Neural cell (in vitro differentiated cells): ENCODE results near the gene INTS6.

ENCODE experiments used
- EP300 ChIP-seq: fragments of 450-650 bp; conservative IDR thresholded peaks from 2 replicates; pipeline ENCODE4 v1.6.1; 2014; ENCODE audit warnings: antibody characterized with exemption, mild to moderate bottlenecking, moderate library complexity; ENCODE audit not compliant: poor library complexity, severe bottlenecking
- EZH2 ChIP-seq: fragments of 200-600, 300-800 bp; shearing (Covaris generic), sonication (generic); IDR thresholded peaks from 2 replicates; pipeline ENCODE4 v1.6.1; 2014; ENCODE audit warnings: antibody characterized with exemption, low read length, borderline replicate concordance, mild to moderate bottlenecking; ENCODE audit not compliant: insufficient read depth, poor library complexity, severe bottlenecking
- POLR2AphosphoS5 ChIP-seq: IDR thresholded peaks from 2 replicates; pipeline ENCODE4 v1.6.1; 2012
- RAD21 ChIP-seq: fragments of 450-650 bp; conservative IDR thresholded peaks from 2 replicates; pipeline ENCODE4 v1.6.1; 2014; ENCODE audit warnings: antibody characterized with exemption, mild to moderate bottlenecking, moderate library complexity
- TAF1 ChIP-seq: IDR thresholded peaks from 2 replicates; pipeline ENCODE4 v1.6.1; 2012; ENCODE audit warnings: low read depth
- TF ChIP-seq, protein P1 (sequence below): fragments of 450-650 bp; IDR thresholded peaks from 2 replicates; pipeline ENCODE4 v1.5.1; 2014; ENCODE audit warnings: antibody characterized with exemption, mild to moderate bottlenecking, moderate library complexity; ENCODE audit not compliant: poor library complexity, severe bottlenecking

DNA sequence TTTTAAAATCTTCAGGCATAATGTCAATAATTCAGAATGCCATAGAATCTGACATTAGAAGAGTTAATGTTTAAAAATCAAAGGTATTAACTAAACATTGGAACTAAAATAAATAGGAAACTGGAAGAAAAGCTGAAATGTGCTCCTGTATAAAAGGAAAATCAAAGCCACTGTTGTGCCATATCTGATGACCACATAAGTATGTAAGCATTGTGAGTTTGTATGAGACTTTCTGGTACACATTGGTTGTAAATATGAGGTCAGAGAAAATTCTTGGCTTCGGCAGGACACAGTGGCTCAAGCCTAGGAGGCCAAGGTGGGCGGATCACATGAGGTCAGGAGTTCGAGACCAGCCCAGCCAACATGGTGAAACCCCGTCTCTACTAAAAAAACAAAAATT is 48.3 kb upstream of the INTS6 start:
- TF ChIP-seq, protein P1, sequence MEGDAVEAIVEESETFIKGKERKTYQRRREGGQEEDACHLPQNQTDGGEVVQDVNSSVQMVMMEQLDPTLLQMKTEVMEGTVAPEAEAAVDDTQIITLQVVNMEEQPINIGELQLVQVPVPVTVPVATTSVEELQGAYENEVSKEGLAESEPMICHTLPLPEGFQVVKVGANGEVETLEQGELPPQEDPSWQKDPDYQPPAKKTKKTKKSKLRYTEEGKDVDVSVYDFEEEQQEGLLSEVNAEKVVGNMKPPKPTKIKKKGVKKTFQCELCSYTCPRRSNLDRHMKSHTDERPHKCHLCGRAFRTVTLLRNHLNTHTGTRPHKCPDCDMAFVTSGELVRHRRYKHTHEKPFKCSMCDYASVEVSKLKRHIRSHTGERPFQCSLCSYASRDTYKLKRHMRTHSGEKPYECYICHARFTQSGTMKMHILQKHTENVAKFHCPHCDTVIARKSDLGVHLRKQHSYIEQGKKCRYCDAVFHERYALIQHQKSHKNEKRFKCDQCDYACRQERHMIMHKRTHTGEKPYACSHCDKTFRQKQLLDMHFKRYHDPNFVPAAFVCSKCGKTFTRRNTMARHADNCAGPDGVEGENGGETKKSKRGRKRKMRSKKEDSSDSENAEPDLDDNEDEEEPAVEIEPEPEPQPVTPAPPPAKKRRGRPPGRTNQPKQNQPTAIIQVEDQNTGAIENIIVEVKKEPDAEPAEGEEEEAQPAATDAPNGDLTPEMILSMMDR, result no peak
- TF ChIP-seq TAF1 (no peak), POLR2AphosphoS5 (no peak), EZH2 (no peak), EP300 (no peak), RAD21 (no peak)
